Endothelial cell of umbilical vein (primary cell): ENCODE measurements around the gene SLC30A3. TPM values are rescaled to one million over a fixed set of nuclear protein-coding genes. Genes with fewer than 3 reads are reported as not detected.

ENCODE experiments used
- BruUV-seq: library from RNA; stranded (reverse); fragments of 400-500 nt; replicated peaks from 2 replicates; lab custom pipeline; 2021; lab: Mats Ljungman, UMichigan
- CTCF ChIA-PET: fragments of 300-600, 350-600 bp; sonication (Branson Sonifier 250); formaldehyde crosslinking; loops from one replicate; lab custom pipeline; 2021; ENCODE audit warnings: antibody characterized with exemption, inconsistent platforms; lab: Charles Lee
- POLR2A ChIA-PET: fragments of 300-600, 350-600 bp; sonication (Branson Sonifier 250); formaldehyde crosslinking; loops from one replicate; lab custom pipeline; 2021; ENCODE audit warnings: antibody characterized with exemption, inconsistent platforms; lab: Charles Lee
- DNase-seq: peaks from one replicate; pipeline ENCODE4 v3.0.0-alpha.2; 2011; ENCODE audit warnings: low read depth, low spot score
- FAIRE-seq: peaks from 2 replicates; lab custom pipeline; 2011; peaks lifted over from hg19 to GRCh38; lab: Jason Lieb, UNC
- H2AFZ ChIP-seq: 2 replicates; pipeline ENCODE4 v1.6.0; 2012; ENCODE audit warnings: low read depth, low read length, control low read depth, inconsistent platforms
- H3K27ac ChIP-seq: 2 replicates; pipeline ENCODE4 v1.5.1; 2011; ENCODE audit warnings: low read depth, mild to moderate bottlenecking, control low read depth, low read length, moderate library complexity; ENCODE audit not compliant: insufficient read depth
- H3K27me3 ChIP-seq, 2 experiments: 2 replicates each; pipeline versions ENCODE4 v1.6.0 to v1.6.1; 2011; ENCODE audit warnings: low read length in 2 of 2, mixed read lengths in 1 of 2; ENCODE audit not compliant: control insufficient read depth in 2 of 2, insufficient read depth in 2 of 2
- H3K36me3 ChIP-seq, 2 experiments: 2 replicates in 1 of 2; 3 replicates in 1 of 2; pipeline ENCODE4 v1.5.1; 2011; ENCODE audit warnings: low read length in 2 of 2, mild to moderate bottlenecking in 1 of 2, moderate library complexity in 1 of 2; ENCODE audit not compliant: control insufficient read depth in 2 of 2, insufficient read depth in 2 of 2; ENCODE audit errors: extremely low read depth in 1 of 2
- H3K4me1 ChIP-seq: 3 replicates; pipeline ENCODE4 v1.5.1; 2011; ENCODE audit warnings: mild to moderate bottlenecking, low read length; ENCODE audit not compliant: control insufficient read depth, insufficient read depth; ENCODE audit errors: extremely low read depth
- H3K4me2 ChIP-seq: 2 replicates; pipeline ENCODE4 v1.6.1; 2011; ENCODE audit warnings: low read length, control low read depth, mixed read lengths; ENCODE audit not compliant: insufficient read depth
- H3K4me3 ChIP-seq, 3 experiments: fragments of 200-600 bp in 1 of 3; sonication (generic), shearing (Covaris generic) in 1 of 3; replicated peaks in 1 of 3; 2 replicates each; pipeline ENCODE4 v1.5.1; 2011 to 2016; ENCODE audit warnings: control low read depth in 3 of 3, low read length in 3 of 3, mild to moderate bottlenecking in 2 of 3, inconsistent platforms in 1 of 3, low read depth in 1 of 3, moderate library complexity in 1 of 3; ENCODE audit not compliant: insufficient read depth in 1 of 3
- H3K79me2 ChIP-seq: 2 replicates; pipeline ENCODE4 v1.6.0; 2012; ENCODE audit warnings: low read length, inconsistent platforms; ENCODE audit not compliant: control insufficient read depth, insufficient read depth
- H3K9ac ChIP-seq: replicated peaks from 2 replicates; pipeline ENCODE3; 2011; ENCODE audit warnings: low read length, control low read depth; ENCODE audit not compliant: insufficient read depth; ENCODE audit errors: extremely low read depth
- H3K9me1 ChIP-seq: replicated peaks from 3 replicates; pipeline ENCODE4 v1.6.0; 2011; ENCODE audit warnings: mild to moderate bottlenecking, low read length; ENCODE audit not compliant: control insufficient read depth, insufficient read depth; ENCODE audit errors: extremely low read depth
- H3K9me3 ChIP-seq: replicated peaks from 2 replicates; pipeline ENCODE4 v1.5.1; 2012; ENCODE audit warnings: low read length, inconsistent platforms; ENCODE audit not compliant: control insufficient read depth, insufficient read depth
- H4K20me1 ChIP-seq: replicated peaks from 2 replicates; pipeline ENCODE3; 2011; ENCODE audit warnings: mild to moderate bottlenecking, low read length; ENCODE audit not compliant: control insufficient read depth, insufficient read depth; ENCODE audit errors: extremely low read depth
- EZH2 ChIP-seq: IDR thresholded peaks from 2 replicates; pipeline ENCODE4 v1.6.1; 2012; ENCODE audit warnings: borderline replicate concordance, low read depth, mild to moderate bottlenecking, moderate library complexity, low read length, inconsistent platforms; ENCODE audit not compliant: severe bottlenecking
- FOS ChIP-seq: IDR thresholded peaks from 2 replicates; pipeline ENCODE4 v1.6.1; 2011; ENCODE audit warnings: mild to moderate bottlenecking, low read length, moderate library complexity, borderline replicate concordance; ENCODE audit not compliant: insufficient read depth
- GATA2 ChIP-seq: IDR thresholded peaks from 2 replicates; pipeline ENCODE4 v1.7.0; 2011; ENCODE audit warnings: low read depth, mild to moderate bottlenecking, moderate library complexity, mixed read lengths, low read length; ENCODE audit not compliant: insufficient read length, insufficient read depth
- JUN ChIP-seq: IDR thresholded peaks from 2 replicates; pipeline ENCODE4 v1.6.1; 2011; ENCODE audit warnings: borderline replicate concordance, low read depth; ENCODE audit not compliant: insufficient read length, insufficient read depth
- MYC ChIP-seq: IDR thresholded peaks from one replicate; pipeline ENCODE4 v1.6.1; 2011; ENCODE audit warnings: mild to moderate bottlenecking, low read depth, low read length
- POLR2A ChIP-seq: IDR thresholded peaks from 2 replicates; pipeline ENCODE4 v1.6.1; 2012; ENCODE audit warnings: low read depth, mild to moderate bottlenecking, control low read depth, low read length
- POLR2AphosphoS5 ChIP-seq: IDR thresholded peaks from 2 replicates; pipeline ENCODE4 v1.6.1; 2012; ENCODE audit warnings: low read depth, mild to moderate bottlenecking, control low read depth, low read length, moderate library complexity; ENCODE audit not compliant: insufficient read depth
- dilution Hi-C: fragments of 300-500 bp; cut with MboI; formaldehyde crosslinking; loops from one replicate; pipeline ENCODE4 v1.15.0; 2019; ENCODE audit warnings: low sequenced_read_pairs; ENCODE audit not compliant: extremely low pct_ligation_motif_present
- intact Hi-C: fragments of 100-400 bp; cut with micrococcal nuclease; formaldehyde crosslinking; loops from one replicate; pipeline ENCODE4 v1.10.0; 2022
- polyA plus RNA-seq, 4 experiments: library from polyadenylated mRNA; depleted of rRNA in 3 of 4; stranded (reverse) in 3 of 4; unstranded in 1 of 4; fragments of >200 nt; gene quantifications; 2 replicates each; pipeline versions ENCODE4 v1.2.1 to v1.2.3, GENCODE V29; 2011 to 2012; ENCODE audit warnings: missing spikeins in 1 of 4
- total RNA-seq: library from RNA; stranded (reverse); gene quantifications from 2 replicates; pipeline ENCODE4 v1.2.3, GENCODE V29; 2021
- TF ChIP-seq, protein P1 (sequence below), 2 donors: IDR thresholded peaks; 1 replicate in 1 of 2; 2 replicates in 1 of 2; pipeline ENCODE4 v1.5.1; 2011; ENCODE audit warnings: low read length in 2 of 2, mild to moderate bottlenecking in 2 of 2, moderate library complexity in 2 of 2, control low read depth in 1 of 2, inconsistent platforms in 1 of 2, low read depth in 1 of 2; ENCODE audit not compliant: insufficient read depth in 1 of 2; ENCODE audit errors: extremely low read depth in 1 of 2
- TF ChIP-seq, protein P2 (sequence below): IDR thresholded peaks from 2 replicates; pipeline ENCODE4 v1.6.1; 2011; ENCODE audit not compliant: insufficient read depth, insufficient read length

The SLC30A3 gene
- total and polyA plus RNA-seq, 2 donors (not counting 3 experiments of a cell fraction or from before 2014, with no cell fraction given), result 16.7 to 63.9 TPM

DNA sequence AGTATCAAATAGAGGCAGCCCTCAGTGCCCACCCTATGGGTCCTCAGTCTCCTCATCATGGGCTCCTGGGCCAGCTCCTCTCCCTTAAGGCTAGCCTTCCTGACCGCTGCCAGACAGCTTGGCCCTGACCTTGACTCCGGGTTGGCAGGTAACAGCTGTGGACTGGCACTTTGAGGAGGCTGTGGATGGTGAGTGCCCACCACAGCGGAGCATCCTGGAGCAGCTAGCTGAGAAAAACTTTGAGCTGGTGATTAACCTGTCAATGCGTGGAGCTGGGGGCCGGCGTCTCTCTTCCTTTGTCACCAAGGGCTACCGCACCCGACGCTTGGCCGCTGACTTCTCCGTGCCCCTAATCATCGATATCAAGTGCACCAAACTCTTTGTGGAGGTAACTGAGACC, 26.7 kb downstream of the SLC30A3 start:
- BruUV-seq, result no TSS peak

DNA sequence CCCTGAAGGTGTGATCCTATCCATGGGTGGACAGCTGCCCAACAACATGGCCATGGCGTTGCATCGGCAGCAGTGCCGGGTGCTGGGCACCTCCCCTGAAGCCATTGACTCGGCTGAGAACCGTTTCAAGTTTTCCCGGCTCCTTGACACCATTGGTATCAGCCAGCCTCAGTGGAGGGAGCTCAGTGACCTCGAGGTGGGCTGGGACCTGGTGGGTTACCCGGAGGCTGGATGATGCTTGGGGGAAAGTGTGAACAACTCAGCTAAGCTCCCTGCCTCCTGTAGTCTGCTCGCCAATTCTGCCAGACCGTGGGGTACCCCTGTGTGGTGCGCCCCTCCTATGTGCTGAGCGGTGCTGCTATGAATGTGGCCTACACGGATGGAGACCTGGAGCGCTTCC, 29.5 kb downstream of the SLC30A3 start:
- intact Hi-C loops (no loop called here), dilution Hi-C loops (no loop called here)
- no peak for DNase-seq
- H2AFZ ChIP-seq, result no peak overlapping the region
- POLR2A ChIA-PET, result no interaction called here
- no peaks in the 10 kb centered on the region for H3K9me3 ChIP-seq
- no peaks in the 10 kb centered on the region for H3K79me2 ChIP-seq
- H3K4me2 ChIP-seq, result no peak overlapping the region
- no peaks in the 10 kb centered on the region for H3K9me1 ChIP-seq
- no peaks in the 10 kb centered on the region for H3K27me3 ChIP-seq
- CTCF ChIA-PET, result interaction anchor here (0.9 kb wide), 1 partner anchor 22 kb away, joined by 3 read pairs; no protein-coding TSS in a partner anchor
- TF ChIP-seq MYC (no peak), POLR2A (no peak), EZH2 (no peak), POLR2AphosphoS5 (no peak)
- TF ChIP-seq, protein P1, sequence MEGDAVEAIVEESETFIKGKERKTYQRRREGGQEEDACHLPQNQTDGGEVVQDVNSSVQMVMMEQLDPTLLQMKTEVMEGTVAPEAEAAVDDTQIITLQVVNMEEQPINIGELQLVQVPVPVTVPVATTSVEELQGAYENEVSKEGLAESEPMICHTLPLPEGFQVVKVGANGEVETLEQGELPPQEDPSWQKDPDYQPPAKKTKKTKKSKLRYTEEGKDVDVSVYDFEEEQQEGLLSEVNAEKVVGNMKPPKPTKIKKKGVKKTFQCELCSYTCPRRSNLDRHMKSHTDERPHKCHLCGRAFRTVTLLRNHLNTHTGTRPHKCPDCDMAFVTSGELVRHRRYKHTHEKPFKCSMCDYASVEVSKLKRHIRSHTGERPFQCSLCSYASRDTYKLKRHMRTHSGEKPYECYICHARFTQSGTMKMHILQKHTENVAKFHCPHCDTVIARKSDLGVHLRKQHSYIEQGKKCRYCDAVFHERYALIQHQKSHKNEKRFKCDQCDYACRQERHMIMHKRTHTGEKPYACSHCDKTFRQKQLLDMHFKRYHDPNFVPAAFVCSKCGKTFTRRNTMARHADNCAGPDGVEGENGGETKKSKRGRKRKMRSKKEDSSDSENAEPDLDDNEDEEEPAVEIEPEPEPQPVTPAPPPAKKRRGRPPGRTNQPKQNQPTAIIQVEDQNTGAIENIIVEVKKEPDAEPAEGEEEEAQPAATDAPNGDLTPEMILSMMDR (IDR thresholded peaks at IDR 0.05; ENCODE audit: extremely low read depth in 1 of 2, insufficient read depth in 1 of 2, low read depth in 1 of 2, low read length in 2 of 2), result no peak
- H3K36me3 ChIP-seq, result peaks cover 20 to 63% of the 10 kb centered on the region in 2 experiments
- no peak overlapping the region for H3K9ac ChIP-seq
- FAIRE-seq, result no peak
- no peaks in the 10 kb centered on the region for H4K20me1 ChIP-seq
- H3K27ac ChIP-seq, result no peak overlapping the region
- no peaks in the 10 kb centered on the region for H3K4me1 ChIP-seq
- no peak overlapping the region for H3K4me3 ChIP-seq
- BruUV-seq, result no TSS peak

More for the DNA sequence above, 26.7 kb downstream of the SLC30A3 start:
- Histone ChIP-seq H3K9me3 (no peaks in the 10 kb centered on the region), H3K27ac (no peak overlapping the region), H3K79me2 (no peaks in the 10 kb centered on the region), H2AFZ (no peak overlapping the region), H3K36me3 (peaks cover 30 to 84% of the 10 kb centered on the region in 2 experiments), H3K4me2 (no peak overlapping the region), H3K27me3 (no peaks in the 10 kb centered on the region), H3K9me1 (no peaks in the 10 kb centered on the region), H3K4me1 (no peaks in the 10 kb centered on the region), H3K9ac (no peak overlapping the region), H4K20me1 (no peaks in the 10 kb centered on the region), H3K4me3 (no peak overlapping the region)
- ChIA-PET CTCF (interaction anchor here (1.1 to 3.0 kb wide), 2 partner anchors 44 to 48 kb away, joined by 3 to 9 read pairs; no protein-coding TSS in a partner anchor), POLR2A (no interaction called here)
- intact Hi-C loops, result no loop called here
- no peak for TF ChIP-seq MYC
- TF ChIP-seq, protein P2, sequence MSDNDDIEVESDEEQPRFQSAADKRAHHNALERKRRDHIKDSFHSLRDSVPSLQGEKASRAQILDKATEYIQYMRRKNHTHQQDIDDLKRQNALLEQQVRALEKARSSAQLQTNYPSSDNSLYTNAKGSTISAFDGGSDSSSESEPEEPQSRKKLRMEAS, result no peak
- TF ChIP-seq POLR2A, result no peak
- TF ChIP-seq JUN, result no peak
- TF ChIP-seq POLR2AphosphoS5, result no peak
- no peak for TF ChIP-seq FOS
- TF ChIP-seq EZH2, result no peak
- no peak for TF ChIP-seq GATA2
- FAIRE-seq (no peak), DNase-seq (no peak)
- dilution Hi-C loops, result no loop called here
